Spinal cord (tissue), 10 donors: Measurements from ENCODE around the gene TRIM24. TPM values are rescaled to one million over a fixed set of nuclear protein-coding genes. Genes with fewer than 3 reads are reported as not detected.

Experiments
- DNase-seq, 6 donors: peaks; one replicate each; pipeline versions ENCODE4 v3.0.0 to v3.0.0-alpha.2; 2013 to 2015; ENCODE audit warnings: low spot score in 6 of 6, low read depth in 4 of 6
- H3K27ac ChIP-seq: one replicate; pipeline ENCODE4 v1.5.1; 2013; ENCODE audit warnings: low read depth, low read length, control low read depth
- H3K27me3 ChIP-seq: one replicate; pipeline ENCODE4 v1.6.1; 2013; ENCODE audit warnings: low read length; ENCODE audit not compliant: control insufficient read depth, insufficient read depth
- H3K36me3 ChIP-seq: one replicate; pipeline ENCODE4 v1.6.1; 2013; ENCODE audit warnings: low read length; ENCODE audit not compliant: control insufficient read depth, insufficient read depth
- H3K4me1 ChIP-seq: one replicate; pipeline ENCODE4 v1.6.1; 2013; ENCODE audit warnings: low read length; ENCODE audit not compliant: control insufficient read depth, insufficient read depth
- H3K4me3 ChIP-seq: one replicate; pipeline ENCODE4 v1.5.1; 2013; ENCODE audit warnings: low read depth, low read length, control low read depth
- H3K9me3 ChIP-seq: one replicate; pipeline ENCODE4 v1.6.1; 2013; ENCODE audit warnings: low read length; ENCODE audit not compliant: control insufficient read depth, insufficient read depth
- WGBS: methylation state at CpG from one replicate; pipeline ENCODE4 v1.1.5; 2013; ENCODE audit warnings: missing lambda C conversion rate; ENCODE audit not compliant: insufficient coverage; 5-methylcytosine and 5-hydroxymethylcytosine counted together
- polyA plus RNA-seq, 2 donors: library from polyadenylated mRNA; unstranded; fragments of 120-200 nt; gene quantifications; one replicate each; pipeline ENCODE4 v1.2.1, GENCODE V29; 2013; ENCODE audit not compliant: insufficient read length in 2 of 2
- total RNA-seq, 2 donors: library from RNA; depleted of rRNA in 1 of 2; stranded (reverse); fragments of 120-200 nt in 1 of 2; fragments of >200 nt in 1 of 2; gene quantifications; one replicate each; pipeline versions ENCODE4 v1.2.3 to v1.2.4, GENCODE V29; 2013 to 2014
- donor health status: healthy.

Gene TRIM24
- total and polyA plus RNA-seq, 4 donors, result 25.4 to 53.4 (median 32.8) TPM

GRCh38 chr7:138433583-138434443 is 26.2 kb upstream of the TRIM24 start:
- H3K36me3 ChIP-seq, result no peaks in the 10 kb centered on the region
- H3K4me1 ChIP-seq, result no peaks in the 10 kb centered on the region
- no peak overlapping the region for H3K4me3 ChIP-seq
- H3K9me3 ChIP-seq, result peaks cover 3% of the 10 kb centered on the region
- H3K27me3 ChIP-seq, result no peaks in the 10 kb centered on the region
- 86% methylated on average over 2 of the region's 6 CpGs for WGBS
- no peak for DNase-seq
- H3K27ac ChIP-seq, result no peak overlapping the region

- Histone ChIP-seq H3K4me1 (no peaks in the 10 kb centered on the region), H3K9me3 (peaks cover under 1% of the 10 kb centered on the region), H3K27me3 (no peaks in the 10 kb centered on the region), H3K4me3 (no peak overlapping the region), H3K36me3 (no peaks in the 10 kb centered on the region), H3K27ac (no peak overlapping the region)
- DNase-seq, result no peak
- no CpG with 5 or more reads among the region's 2 CpGs for WGBS
Measured at GRCh38 chr7:138434597-138435019, 25.5 kb upstream of the TRIM24 start.

GRCh38 chr7:138435231-138435919 is 24.7 kb upstream of the TRIM24 start:
- Histone ChIP-seq H3K4me1 (no peaks in the 10 kb centered on the region), H3K9me3 (no peaks in the 10 kb centered on the region), H3K27me3 (no peaks in the 10 kb centered on the region), H3K4me3 (no peak overlapping the region), H3K36me3 (no peaks in the 10 kb centered on the region), H3K27ac (no peak overlapping the region)
- WGBS, result 82% methylated on average over 6 of the region's 10 CpGs
- no peak for DNase-seq

GRCh38 chr7:138436388-138436787 is 23.7 kb upstream of the TRIM24 start:
- Histone ChIP-seq H3K9me3 (no peaks in the 10 kb centered on the region), H3K27me3 (no peaks in the 10 kb centered on the region), H3K36me3 (no peaks in the 10 kb centered on the region), H3K4me3 (no peak overlapping the region), H3K27ac (no peak overlapping the region), H3K4me1 (no peaks in the 10 kb centered on the region)
- DNase-seq, result no peak
- WGBS, result no CpG with 5 or more reads among the region's 2 CpGs

GRCh38 chr7:138440460-138440859 is 19.6 kb upstream of the TRIM24 start:
- Histone ChIP-seq H3K27ac (no peak overlapping the region), H3K27me3 (no peaks in the 10 kb centered on the region), H3K4me1 (no peaks in the 10 kb centered on the region), H3K9me3 (peaks cover 2% of the 10 kb centered on the region), H3K36me3 (no peaks in the 10 kb centered on the region), H3K4me3 (no peak overlapping the region)
- DNase-seq, result no peak
- 94% methylated on average over 17 of the region's 17 CpGs for WGBS

- no peak overlapping the region for H3K4me3 ChIP-seq
- H3K4me1 ChIP-seq, result no peaks in the 10 kb centered on the region
- no peaks in the 10 kb centered on the region for H3K36me3 ChIP-seq
- H3K9me3 ChIP-seq, result peaks cover 2% of the 10 kb centered on the region
- no peak overlapping the region for H3K27ac ChIP-seq
- no peak for DNase-seq
- no peaks in the 10 kb centered on the region for H3K27me3 ChIP-seq
- WGBS, result 92% methylated on average over 2 of the region's 3 CpGs
Measured at GRCh38 chr7:138442822-138443221, 17.2 kb upstream of the TRIM24 start.

- H3K4me1 ChIP-seq, result no peaks in the 10 kb centered on the region
- no peaks in the 10 kb centered on the region for H3K27me3 ChIP-seq
- no peak overlapping the region for H3K4me3 ChIP-seq
- WGBS, result 92% methylated on average over 2 of the region's 6 CpGs
- no peak for DNase-seq
- H3K9me3 ChIP-seq, result no peaks in the 10 kb centered on the region
- no peaks in the 10 kb centered on the region for H3K36me3 ChIP-seq
- no peak overlapping the region for H3K27ac ChIP-seq
Measured at GRCh38 chr7:138449580-138449979, 10.5 kb upstream of the TRIM24 start.

- H3K9me3 ChIP-seq, result no peaks in the 10 kb centered on the region
- no peak for DNase-seq
- H3K27ac ChIP-seq, result no peak overlapping the region
- no peaks in the 10 kb centered on the region for H3K4me1 ChIP-seq
- no peaks in the 10 kb centered on the region for H3K27me3 ChIP-seq
- no peaks in the 10 kb centered on the region for H3K36me3 ChIP-seq
- no peak overlapping the region for H3K4me3 ChIP-seq
- 92% methylated on average over 2 of the region's 3 CpGs for WGBS
Measured at GRCh38 chr7:138455609-138456008, 4.5 kb upstream of the TRIM24 start.

GRCh38 chr7:138456220-138456619 is 3.8 kb upstream of the TRIM24 start:
- Histone ChIP-seq H3K27ac (no peak overlapping the region), H3K27me3 (no peaks in the 10 kb centered on the region), H3K4me3 (no peak overlapping the region), H3K9me3 (no peaks in the 10 kb centered on the region), H3K4me1 (no peaks in the 10 kb centered on the region), H3K36me3 (no peaks in the 10 kb centered on the region)
- DNase-seq, result no peak
- 78% methylated on average over 4 of the region's 4 CpGs for WGBS
